A549 (cell line): ENCODE measurements around the gene ITIH6. TPM values are rescaled to one million over a fixed set of nuclear protein-coding genes. Genes with fewer than 3 reads are reported as not detected.
"Not testable (repeated sequence)": the region's sequence is repeated elsewhere in the genome, so short reads cannot be mapped to it uniquely, and the experiment has no call there.

Experiments
- ATAC-seq, 2 experiments: fragments of 200-7000 bp in 1 of 2; fragments of >200 bp in 1 of 2; cut with Nextera tagmentation in 1 of 2; cut with Tn5 transposase in 1 of 2; 3 replicates each; pipeline versions ENCODE4 v1.8.0 to v1.9.1; 2018 to 2020; ENCODE audit warnings: mild to moderate bottlenecking in 1 of 2, moderate library complexity in 1 of 2
- CTCF ChIA-PET: fragments of 300-600 bp; sonication (Branson Sonifier 250); formaldehyde crosslinking; extraction: SDS; loops from one replicate; lab custom pipeline; 2021; ENCODE audit warnings: antibody characterized with exemption, inconsistent platforms; lab: Yijun Ruan, JAX
- POLR2A ChIA-PET: fragments of 350-600 bp; formaldehyde crosslinking; extraction: SDS; loops from one replicate; lab custom pipeline; 2021; ENCODE audit warnings: antibody characterized with exemption, inconsistent platforms; lab: Yijun Ruan, JAX
- DNase-seq, 2 experiments: peaks; one replicate each; pipeline versions ENCODE4 v3.0.0 to v3.0.0-alpha.2; 2011 to 2016; ENCODE audit warnings: low read depth in 1 of 2, low spot score in 1 of 2
- FAIRE-seq: peaks from 2 replicates; lab custom pipeline; 2011; peaks lifted over from hg19 to GRCh38; lab: Jason Lieb, UNC
- H3K27ac ChIP-seq, 2 experiments: fragments of >200 bp; sonication (Bioruptor Twin); formaldehyde crosslinking; 3 replicates each; pipeline ENCODE4 v1.5.1; 2016 to 2017
- H3K4me1 ChIP-seq: fragments of >200 bp; sonication (Bioruptor Twin); formaldehyde crosslinking; 3 replicates; pipeline ENCODE4 v1.6.1; 2016
- H3K4me2 ChIP-seq: fragments of >200 bp; sonication (Bioruptor Twin); formaldehyde crosslinking; 3 replicates; pipeline ENCODE4 v1.6.1; 2016
- H3K4me3 ChIP-seq: fragments of >200 bp; sonication (Bioruptor Twin); formaldehyde crosslinking; 3 replicates; pipeline ENCODE4 v1.5.1; 2016
- H3K9me3 ChIP-seq: fragments of >200 bp; sonication (Bioruptor Twin); formaldehyde crosslinking; 3 replicates; pipeline ENCODE4 v1.6.1; 2016
- ATOH8 ChIP-seq: fragments of 250-450 bp; sonication (Bioruptor Pico); IDR thresholded peaks from 2 replicates; pipeline ENCODE4 v1.5.0; 2020; ENCODE audit warnings: low read depth, mild to moderate bottlenecking, moderate library complexity
- BHLHE40 ChIP-seq: IDR thresholded peaks from 2 replicates; pipeline ENCODE4 v1.6.1; 2012; ENCODE audit warnings: low read depth, low read length, inconsistent platforms
- CBX8 ChIP-seq: fragments of 200-600 bp; sonication (generic); IDR thresholded peaks from 2 replicates; pipeline ENCODE4 v1.6.1; 2016
- E2F6 ChIP-seq: IDR thresholded peaks from 2 replicates; pipeline ENCODE4 v1.6.1; 2012; ENCODE audit warnings: low read depth, borderline replicate concordance
- FOSB ChIP-seq: fragments of 250-450 bp; sonication (Bioruptor Pico); IDR thresholded peaks from 2 replicates; pipeline ENCODE4 v1.5.0; 2020; ENCODE audit warnings: mild to moderate bottlenecking, moderate library complexity
- FOSL2 ChIP-seq, 2 experiments: fragments of 450-650 bp in 1 of 2; fragments of >200 bp in 1 of 2; sonication (Bioruptor Twin) in 1 of 2; formaldehyde crosslinking; IDR thresholded peaks; 2 replicates each; pipeline versions ENCODE4 v1.5.0 to v1.6.1; 2016 to 2020; ENCODE audit warnings: mild to moderate bottlenecking in 1 of 2, moderate library complexity in 1 of 2
- GATA3 ChIP-seq: IDR thresholded peaks from 2 replicates; pipeline ENCODE4 v1.6.1; 2012; ENCODE audit warnings: borderline replicate concordance
- KDM1A ChIP-seq: fragments of 200-600 bp; sonication (generic); IDR thresholded peaks from 2 replicates; pipeline ENCODE4 v1.6.1; 2016; ENCODE audit warnings: low read depth, mild to moderate bottlenecking
- KDM5A ChIP-seq: fragments of 200-600 bp; sonication (generic); IDR thresholded peaks from 2 replicates; pipeline ENCODE4 v1.6.1; 2016; ENCODE audit warnings: antibody characterized with exemption, mild to moderate bottlenecking
- MAZ ChIP-seq: fragments of 150-350 bp; IDR thresholded peaks from 2 replicates; pipeline ENCODE4 v1.6.1; 2014; ENCODE audit warnings: antibody characterized with exemption, low read depth, low read length, borderline replicate concordance
- PBX3 ChIP-seq: IDR thresholded peaks from 2 replicates; pipeline ENCODE4 v1.6.1; 2012
- POLR2A ChIP-seq: IDR thresholded peaks from 2 replicates; pipeline ENCODE4 v1.6.1; 2012; ENCODE audit warnings: mild to moderate bottlenecking, low read length
- POLR2AphosphoS2 ChIP-seq: conservative IDR thresholded peaks from 2 replicates; pipeline ENCODE4 v1.6.1; 2012; ENCODE audit warnings: low read length, improper control_type of control experiment, inconsistent platforms
- RAD21 ChIP-seq, 2 experiments: fragments of >200 bp in 1 of 2; sonication (Bioruptor Twin) in 1 of 2; formaldehyde crosslinking in 1 of 2; IDR thresholded peaks in 1 of 2; conservative IDR thresholded peaks in 1 of 2; 2 replicates in 1 of 2; 3 replicates in 1 of 2; pipeline ENCODE4 v1.6.1; 2012 to 2018; ENCODE audit warnings: inconsistent platforms in 1 of 2
- RARB ChIP-seq: fragments of 250-450 bp; sonication (Bioruptor Pico); IDR thresholded peaks from 2 replicates; pipeline ENCODE4 v1.8.0; 2021; ENCODE audit warnings: mild to moderate bottlenecking, moderate library complexity
- REST ChIP-seq: fragments of 200-600 bp; sonication (generic); IDR thresholded peaks from 2 replicates; pipeline ENCODE4 v1.6.1; 2016; ENCODE audit warnings: antibody characterized with exemption, mild to moderate bottlenecking, moderate library complexity
- RFX5 ChIP-seq: fragments of 450-650 bp; IDR thresholded peaks from 2 replicates; pipeline ENCODE4 v1.7.1; 2014; ENCODE audit warnings: antibody characterized with exemption, mild to moderate bottlenecking, moderate library complexity
- TP53 ChIP-seq: fragments of 250-450 bp; sonication (Bioruptor Pico); IDR thresholded peaks from 2 replicates; pipeline ENCODE4 v1.5.0; 2021; ENCODE audit warnings: mild to moderate bottlenecking, moderate library complexity
- ZSCAN20 ChIP-seq: fragments of 250-450 bp; sonication (Bioruptor Pico); IDR thresholded peaks from 2 replicates; pipeline ENCODE4 v1.8.0; 2022; ENCODE audit warnings: mild to moderate bottlenecking, moderate library complexity
- WGBS: methylation state at CpG from one replicate; pipeline ENCODE4 v1.1.6; 2017; ENCODE audit errors: missing lambda C conversion rate; 5-methylcytosine and 5-hydroxymethylcytosine counted together
- polyA plus RNA-seq, 4 experiments: library from polyadenylated mRNA; depleted of rRNA in 3 of 4; stranded (reverse); fragments of >200 nt; fragmentation: RNase III in 1 of 4; extraction: RNeasy Plus Mini Kit Qiagen cat#74134 plus additional on column Dnase treatment in 1 of 4; gene quantifications; 2 replicates in 3 of 4; 3 replicates in 1 of 4; pipeline ENCODE4 v1.2.3, GENCODE V29; 2011 to 2017

Gene ITIH6
- polyA plus RNA-seq, 2 of the 4 experiments (the other 2 are of a cell fraction) = 0.04 TPM; not detected in 1

- no peak for TF ChIP-seq REST
- TF ChIP-seq CBX8 = no peak
- no peak for TF ChIP-seq E2F6
- no peak for TF ChIP-seq MAZ
- TF ChIP-seq POLR2A = no peak
- TF ChIP-seq RARB (CRISPR knock-in tag) = no peak
- no peak for TF ChIP-seq PBX3
- TF ChIP-seq RAD21 (conservative IDR thresholded peaks at IDR 0.05 in 1 of 2, IDR thresholded peaks at IDR 0.05 in 1 of 2) = no peak
These were observed 45.0 kb upstream of the ITIH6 start (continued) for GRCh38 chrX:54843050-54843449.

GRCh38 chrX:54842607-54843006 lies 44.6 kb upstream of the ITIH6 start:
- no peak overlapping the region for H3K4me3 ChIP-seq
- ATAC-seq (no peak), FAIRE-seq (no peak), DNase-seq (no peak)
- H3K9me3 ChIP-seq = no peaks in the 10 kb centered on the region
- TF ChIP-seq ATOH8 (CRISPR knock-in tag) = no peak
- TF ChIP-seq POLR2A = no peak
- no peak for TF ChIP-seq RFX5
- TF ChIP-seq GATA3 = no peak
- no peak for TF ChIP-seq TP53
- TF ChIP-seq FOSB = no peak
- no peak for TF ChIP-seq POLR2AphosphoS2
- TF ChIP-seq BHLHE40 = no peak
- TF ChIP-seq ZSCAN20 (CRISPR knock-in tag) = no peak
- no peak for TF ChIP-seq FOSL2 (IDR thresholded peaks at IDR 0.05)
- no peak for TF ChIP-seq FOSL2 (CRISPR knock-in tag; IDR thresholded peaks at IDR 0.05)
- TF ChIP-seq KDM1A = no peak
- no peak for TF ChIP-seq KDM5A
- H3K27ac ChIP-seq = no peak overlapping the region
- WGBS = 0% methylated on average over 1 of the region's 1 CpG
- CTCF ChIA-PET = no interaction called here
- POLR2A ChIA-PET = no interaction called here
- H3K4me1 ChIP-seq = no peaks in the 10 kb centered on the region
- H3K4me2 ChIP-seq = no peak overlapping the region

GRCh38 chrX:54841184-54841874 lies 43.3 kb upstream of the ITIH6 start:
- H3K9me3 ChIP-seq, DNase-seq, H3K4me3 ChIP-seq, ATAC-seq, CTCF ChIA-PET, H3K27ac ChIP-seq, POLR2A ChIA-PET, H3K4me1 ChIP-seq, H3K4me2 ChIP-seq: not testable (repeated sequence)
- WGBS = 0% methylated on average over 2 of the region's 3 CpGs
- FAIRE-seq = peak; percentile 87
